HG03342 (cell line): ENCODE measurements around the gene FARSA.
"Not testable (repeated sequence)": the region's sequence is repeated elsewhere in the genome, so short reads cannot be mapped to it uniquely, and the experiment has no call there.

Experiments
- ATAC-seq: cut with Tn5 transposase; IDR thresholded peaks from one replicate; pipeline ENCODE4 v1.9.1; 2021; ENCODE audit warnings: mild to moderate bottlenecking, moderate library complexity; ENCODE audit not compliant: unreplicated experiment

Gene FARSA

DNA sequence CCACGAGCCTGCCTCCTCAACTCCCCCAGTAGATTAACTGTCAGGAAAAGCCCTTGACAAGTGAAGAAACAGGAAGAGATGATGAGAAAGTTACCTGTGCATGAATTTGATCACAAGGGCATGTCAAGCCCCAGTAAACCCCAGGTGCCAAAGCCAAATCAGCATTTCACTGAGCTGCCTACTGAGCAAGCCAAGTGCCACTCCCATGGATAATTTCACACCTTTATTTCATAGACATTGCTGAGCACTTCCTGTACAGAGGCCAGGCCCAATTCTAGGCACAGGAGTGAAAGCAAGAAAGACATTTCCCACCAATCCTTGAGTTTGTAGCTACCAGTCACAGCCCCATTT lies 21.1 kb upstream of the FARSA start:
- no peak for ATAC-seq

DNA sequence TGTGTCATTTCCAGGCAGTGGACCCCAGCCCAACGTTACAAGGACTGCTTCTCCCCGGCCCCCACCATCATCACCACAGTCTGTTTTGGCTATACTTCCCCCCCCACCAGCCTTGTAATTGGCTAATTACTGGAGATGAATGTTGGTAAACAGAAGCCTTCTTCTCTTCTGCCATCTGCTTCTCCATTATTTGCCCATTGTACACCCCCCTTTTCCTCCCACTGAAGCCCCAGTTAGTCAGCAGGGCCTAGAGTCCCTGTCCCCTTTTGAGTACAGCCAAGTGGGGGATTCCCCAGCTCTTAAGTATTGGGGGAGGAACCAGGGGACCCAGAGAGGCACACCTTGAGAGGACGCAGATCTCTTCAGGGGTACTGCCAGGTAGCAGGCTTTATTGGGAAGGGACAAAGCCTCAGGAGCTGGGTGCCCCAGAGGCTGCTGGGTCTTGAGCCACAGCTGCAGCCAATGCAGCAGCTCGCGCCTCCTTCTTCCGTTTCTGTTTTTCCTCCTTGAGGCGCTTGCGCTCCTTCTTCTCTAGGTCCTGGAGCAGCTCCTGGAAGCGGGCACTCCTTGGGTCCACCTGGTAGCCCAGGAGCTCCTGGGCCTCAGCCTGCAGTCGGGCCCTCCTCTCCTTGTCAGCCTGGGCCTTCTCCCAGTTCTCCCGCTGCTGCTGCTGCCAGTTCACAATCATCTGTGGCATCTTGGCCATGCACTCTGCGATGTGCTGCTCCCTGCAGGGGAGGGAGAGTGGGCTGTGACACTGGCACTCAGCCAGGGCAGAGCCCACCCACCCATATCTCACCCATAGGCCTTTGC lies 20.5 kb upstream of the FARSA start:
- ATAC-seq, result no peak

- ATAC-seq, result no peak
Observed at GRCh38 chr19:12953138-12953798, 19.8 kb upstream of the FARSA start.

- ATAC-seq, result no peak
Observed at GRCh38 chr19:12952488-12953137, 19.1 kb upstream of the FARSA start.

GRCh38 chr19:12952050-12952449 lies 18.5 kb upstream of the FARSA start:
- ATAC-seq, result not testable (repeated sequence)

DNA sequence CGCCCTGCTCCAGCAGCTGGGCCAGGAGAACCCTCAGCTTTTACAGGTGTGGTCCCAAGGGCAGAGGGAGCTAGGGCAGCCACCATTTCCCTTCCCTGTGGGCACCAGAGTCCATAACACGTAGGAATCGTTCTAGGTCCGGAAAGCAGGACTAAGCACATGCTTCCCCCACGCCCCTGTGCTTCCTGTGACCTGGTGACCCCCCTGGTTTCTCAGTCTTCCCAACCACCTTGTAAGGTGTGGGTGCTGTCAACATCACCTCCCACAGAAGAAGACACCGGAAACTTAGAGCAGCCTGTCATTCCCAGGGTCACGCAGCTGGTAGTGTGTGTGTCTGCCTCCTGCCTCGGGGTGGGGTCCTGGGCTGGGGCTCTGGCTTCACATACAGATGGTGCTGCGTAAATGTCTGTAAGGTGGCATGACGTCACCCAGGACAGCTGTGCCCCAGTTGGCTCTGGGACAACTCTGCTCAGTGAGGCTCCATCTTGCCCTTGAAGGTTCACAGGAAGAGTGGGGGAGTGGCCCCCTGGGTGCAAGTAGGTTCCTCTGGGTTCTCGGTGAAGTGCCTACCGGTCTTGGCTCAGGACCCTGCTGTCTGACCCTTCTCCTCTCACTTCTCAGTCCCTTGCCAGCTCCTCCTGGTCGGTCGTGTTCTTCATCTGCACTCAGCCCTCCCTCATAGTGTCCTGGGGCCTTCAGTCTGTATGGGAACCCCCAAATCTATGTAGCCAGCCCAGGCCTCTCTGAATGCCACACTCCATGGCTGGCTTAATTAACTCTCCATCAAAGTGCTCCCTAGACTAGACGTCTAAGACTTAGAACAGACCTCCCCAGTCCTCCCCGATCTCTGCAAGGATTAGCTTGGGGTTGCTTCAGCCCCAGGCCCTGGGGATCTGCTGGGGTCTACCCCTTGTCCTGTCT lies 16.1 kb upstream of the FARSA start:
- no peak for ATAC-seq

DNA sequence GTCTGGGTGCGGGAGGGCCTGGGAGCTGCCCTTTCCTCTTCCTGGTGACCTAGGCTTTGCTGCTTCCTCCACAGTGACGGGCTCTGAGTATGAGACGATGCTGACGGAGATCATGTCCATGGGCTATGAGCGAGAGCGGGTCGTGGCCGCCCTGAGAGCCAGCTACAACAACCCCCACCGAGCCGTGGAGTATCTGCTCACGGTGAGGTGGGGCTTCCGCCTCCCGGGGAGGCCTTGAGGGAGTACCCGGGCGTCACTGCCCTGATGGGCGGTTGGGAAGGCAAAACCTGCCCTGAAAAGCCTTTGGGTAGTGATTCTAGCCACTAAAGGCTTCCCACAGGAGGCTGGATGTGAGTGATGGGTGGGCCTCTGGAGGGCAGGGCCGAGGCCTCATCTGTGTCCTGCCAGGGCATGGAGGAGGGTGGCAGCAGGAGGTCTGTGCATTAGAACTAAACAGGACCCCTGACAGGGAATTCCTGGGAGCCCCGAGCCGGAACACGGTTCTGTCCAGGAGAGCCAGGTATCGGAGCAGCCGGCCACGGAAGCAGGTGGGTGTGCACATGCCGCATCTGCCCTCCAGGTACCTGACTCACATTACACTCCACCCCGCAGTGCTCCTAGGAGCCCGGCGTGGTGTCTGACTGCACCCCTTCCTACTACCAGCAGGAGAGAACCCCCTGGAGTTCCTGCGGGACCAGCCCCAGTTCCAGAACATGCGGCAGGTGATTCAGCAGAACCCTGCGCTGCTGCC lies 15.3 kb upstream of the FARSA start:
- no peak for ATAC-seq

GRCh38 chr19:12947702-12948611 lies 14.4 kb upstream of the FARSA start:
- no peak for ATAC-seq

DNA sequence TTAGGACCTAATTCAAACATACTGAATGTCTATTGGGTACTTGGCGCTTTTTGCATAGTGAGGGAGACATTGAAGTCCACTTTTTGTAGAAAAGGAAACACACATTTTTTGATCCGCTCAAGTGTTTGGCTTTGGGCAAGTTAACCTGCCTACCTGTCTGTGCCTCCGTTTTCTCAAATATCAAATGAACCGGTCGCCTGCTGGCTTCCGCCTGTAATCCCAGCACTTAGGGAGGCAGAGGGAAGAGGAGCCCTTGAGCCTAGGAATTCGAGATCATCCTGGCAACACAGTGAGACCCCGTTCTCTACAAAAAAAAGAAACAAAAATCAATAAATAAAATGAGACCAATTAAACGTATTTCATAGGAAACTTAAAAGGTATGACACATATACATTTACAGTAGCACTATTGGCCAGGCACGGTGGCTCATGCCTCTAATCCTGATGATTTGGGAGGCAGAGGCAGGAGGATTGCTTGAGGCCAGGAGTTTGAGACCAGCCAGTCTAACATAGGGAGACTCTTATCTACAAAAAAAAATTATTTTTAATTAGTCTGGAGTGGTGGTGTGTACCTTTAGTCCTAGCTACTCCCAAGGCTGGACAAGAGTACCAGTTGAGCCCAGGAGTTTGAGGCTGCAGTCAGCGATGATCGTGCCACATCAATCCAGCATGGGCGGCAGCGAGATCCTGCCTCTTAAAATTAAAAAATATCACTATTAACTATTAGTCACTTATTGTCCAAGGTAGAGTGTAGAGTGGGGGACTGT lies 13.4 kb upstream of the FARSA start:
- ATAC-seq, result no peak

- ATAC-seq, result peak; percentile 26
Observed at GRCh38 chr19:12946092-12946721, 12.7 kb upstream of the FARSA start.

- peak; percentile 61 for ATAC-seq
Observed at GRCh38 chr19:12945479-12946091, 12.1 kb upstream of the FARSA start, which contains the start of gene RAD23A. Gene RAD23A, plus strand, starts transcription at chr19:12945862. Its CDS starts 87 bp downstream, at chr19:12945949.

GRCh38 chr19:12944104-12944674 lies 10.7 kb upstream of the FARSA start:
- no peak for ATAC-seq

GRCh38 chr19:12943437-12944044 lies 10.0 kb upstream of the FARSA start:
- ATAC-seq, result no peak

- ATAC-seq, result no peak
Observed at GRCh38 chr19:12940897-12941296, 7.4 kb upstream of the FARSA start.

GRCh38 chr19:12939975-12940423 lies 6.5 kb upstream of the FARSA start:
- ATAC-seq, result no peak

DNA sequence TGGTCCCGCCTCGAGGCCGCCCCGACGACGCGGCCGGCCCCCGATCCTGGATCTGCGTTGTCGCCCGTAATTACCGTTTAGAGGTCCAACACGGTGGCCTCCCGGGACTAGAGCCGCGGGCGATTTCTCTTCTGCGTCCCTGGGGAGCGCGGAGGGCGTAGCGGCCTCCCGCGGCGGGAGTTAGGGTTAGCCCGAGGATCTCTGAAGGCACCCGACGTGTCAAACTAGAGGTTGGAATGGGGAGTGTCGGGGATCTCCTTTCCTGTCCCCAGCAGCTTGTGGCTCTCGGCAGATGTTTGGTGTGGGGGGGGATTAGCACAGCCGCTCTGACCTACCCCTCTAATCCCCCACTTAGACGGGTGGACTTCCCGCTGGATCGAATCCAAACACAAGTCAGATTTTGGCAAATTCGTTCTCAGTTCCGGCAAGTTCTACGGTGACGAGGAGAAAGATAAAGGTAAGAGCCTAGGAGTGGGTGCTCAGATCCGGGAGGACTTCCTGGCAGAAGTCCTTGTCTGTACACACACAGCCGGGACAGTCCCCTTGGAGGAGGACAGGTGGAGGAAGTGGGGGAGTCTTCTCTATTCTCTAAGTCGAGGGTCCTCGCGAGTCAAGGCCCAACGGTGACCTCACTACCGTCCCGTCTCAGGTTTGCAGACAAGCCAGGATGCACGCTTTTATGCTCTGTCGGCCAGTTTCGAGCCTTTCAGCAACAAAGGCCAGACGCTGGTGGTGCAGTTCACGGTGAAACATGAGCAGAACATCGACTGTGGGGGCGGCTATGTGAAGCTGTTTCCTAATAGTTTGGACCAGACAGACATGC lies 5.5 kb upstream of the FARSA start:
- peak; percentile 4 for ATAC-seq
